NCI-H1694 treated with DMSO at 0.1 percent for 48 hours (cell line): ENCODE data around the gene CDK18.

Experiments
- DNase-seq: peaks from one replicate; lab custom pipeline; 2025; lab: John Stamatoyannopoulos, UW

CDK18 gene

DNA sequence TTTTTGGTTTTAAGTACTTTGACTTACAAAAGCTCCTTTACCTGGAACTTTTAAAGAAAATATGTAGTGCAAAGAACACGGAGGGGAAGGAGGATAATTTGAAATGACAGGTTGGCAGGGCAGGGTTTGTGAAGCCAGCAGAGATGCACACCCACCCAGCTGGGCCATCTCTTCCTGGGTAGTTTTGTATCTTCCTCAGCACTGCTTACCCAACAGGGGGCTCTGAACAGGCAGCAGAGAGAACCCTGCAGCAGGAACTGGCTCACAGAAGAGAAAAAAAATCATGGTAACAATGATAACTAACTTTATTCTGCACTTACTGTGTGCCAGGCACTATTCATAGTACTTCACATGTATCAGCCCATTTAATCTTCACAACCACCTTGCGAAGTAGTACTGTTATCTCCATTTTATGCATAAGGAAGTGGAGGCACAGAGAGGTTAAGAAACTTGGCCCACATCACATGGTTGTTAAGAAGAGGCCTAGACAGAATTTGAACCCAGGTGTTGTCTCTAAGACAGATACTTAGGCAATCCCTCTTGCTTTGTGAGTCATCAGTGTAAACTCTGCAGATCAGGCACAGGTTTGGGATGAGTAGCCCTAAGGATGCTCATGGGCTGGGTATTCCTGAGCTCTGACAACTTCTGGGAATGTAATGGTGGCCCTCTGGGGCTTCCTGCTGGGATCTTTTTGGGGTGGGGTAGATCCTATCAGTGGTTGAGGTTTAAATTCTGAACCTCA is 66.5 kb downstream of the CDK18 start:
- DNase-seq: no peak

DNA sequence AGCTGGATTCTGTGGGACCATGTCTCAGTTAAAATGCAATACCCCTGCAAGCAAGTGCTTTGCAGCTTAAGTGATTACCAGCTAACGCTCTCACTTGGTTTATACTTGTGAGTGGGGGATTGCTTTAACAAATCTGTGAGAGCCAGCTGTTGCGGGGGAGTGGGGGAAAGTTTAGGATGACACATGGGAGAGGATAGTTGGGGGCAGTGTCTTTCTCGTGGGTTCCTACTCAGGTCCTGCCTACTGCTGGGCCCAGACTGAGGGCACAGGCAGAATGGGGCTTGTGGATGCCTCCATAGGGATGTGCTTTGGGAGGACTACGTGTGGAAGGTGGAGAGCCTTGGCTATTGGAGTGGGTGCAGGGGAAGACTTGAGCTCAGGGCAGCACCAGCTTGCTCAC is 67.3 kb downstream of the CDK18 start:
- no peak for DNase-seq

DNA sequence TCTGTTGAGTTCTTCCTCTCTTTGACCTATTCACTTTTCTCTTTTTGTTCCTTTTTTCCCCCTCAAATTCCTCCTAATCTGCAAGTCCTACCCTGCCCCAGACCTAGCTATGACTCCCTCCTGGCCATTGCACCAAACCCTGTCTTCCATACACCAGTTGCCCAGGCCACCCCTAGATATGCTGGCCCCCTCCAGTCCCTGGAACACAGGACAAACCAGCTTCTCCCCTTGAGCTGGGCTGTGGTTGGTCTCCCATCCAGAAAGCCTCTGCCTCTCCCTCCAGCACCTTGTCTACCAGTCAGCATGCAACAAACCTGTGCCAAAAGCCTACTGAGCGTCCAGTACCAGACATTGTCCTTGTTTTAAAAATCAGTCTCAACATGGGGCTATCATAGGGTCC is 68.0 kb downstream of the CDK18 start:
- no peak for DNase-seq

DNA sequence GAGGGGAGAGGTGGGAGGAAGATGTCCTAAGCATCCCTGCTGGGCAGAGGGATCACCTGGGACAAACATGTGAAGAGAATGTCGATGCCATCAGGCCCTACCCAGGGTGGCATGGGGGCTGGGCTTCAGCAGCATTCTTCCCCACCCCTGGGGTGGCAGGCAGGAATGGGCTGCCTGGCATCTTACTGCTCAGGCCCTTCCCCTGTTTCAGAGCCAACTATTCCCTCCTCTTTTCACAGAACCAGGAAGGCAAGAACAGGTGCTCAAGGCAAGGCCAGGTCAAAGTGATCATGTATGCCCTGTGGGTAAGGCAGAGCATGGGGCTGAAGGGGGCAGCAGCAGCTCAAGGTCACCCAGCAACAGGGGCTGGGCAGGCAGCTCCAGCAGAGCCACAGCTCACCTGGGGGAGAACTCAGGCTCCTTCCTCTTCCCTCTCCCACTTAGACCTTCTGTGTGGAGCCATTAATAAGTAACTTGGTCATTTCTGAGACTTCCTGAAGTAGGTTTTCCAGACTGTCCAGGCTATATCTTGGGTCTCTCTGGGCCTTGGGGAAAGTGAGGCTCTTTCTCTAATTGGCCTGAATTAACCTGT is 70.9 kb downstream of the CDK18 start:
- no peak for DNase-seq

DNA sequence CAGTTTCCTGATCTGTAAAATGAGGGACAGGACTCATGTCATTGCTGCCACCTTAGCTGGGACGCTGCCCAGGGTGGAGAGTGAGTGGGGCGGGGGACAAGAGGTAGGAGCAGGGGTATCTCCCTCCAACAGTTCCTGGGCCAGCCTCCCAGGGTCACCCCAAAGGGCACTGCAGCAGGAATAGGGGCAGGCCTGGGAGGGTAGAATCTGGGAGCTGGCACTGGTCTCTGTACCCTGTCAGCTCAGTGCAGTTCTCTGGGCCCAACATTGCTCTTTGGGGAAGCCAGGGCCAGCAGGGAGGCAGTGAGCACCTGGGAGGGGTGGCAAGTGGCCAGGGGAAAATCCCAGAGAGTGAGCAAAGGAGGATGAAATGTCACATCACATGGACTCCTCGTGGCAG is 71.5 kb downstream of the CDK18 start:
- no peak for DNase-seq

DNA sequence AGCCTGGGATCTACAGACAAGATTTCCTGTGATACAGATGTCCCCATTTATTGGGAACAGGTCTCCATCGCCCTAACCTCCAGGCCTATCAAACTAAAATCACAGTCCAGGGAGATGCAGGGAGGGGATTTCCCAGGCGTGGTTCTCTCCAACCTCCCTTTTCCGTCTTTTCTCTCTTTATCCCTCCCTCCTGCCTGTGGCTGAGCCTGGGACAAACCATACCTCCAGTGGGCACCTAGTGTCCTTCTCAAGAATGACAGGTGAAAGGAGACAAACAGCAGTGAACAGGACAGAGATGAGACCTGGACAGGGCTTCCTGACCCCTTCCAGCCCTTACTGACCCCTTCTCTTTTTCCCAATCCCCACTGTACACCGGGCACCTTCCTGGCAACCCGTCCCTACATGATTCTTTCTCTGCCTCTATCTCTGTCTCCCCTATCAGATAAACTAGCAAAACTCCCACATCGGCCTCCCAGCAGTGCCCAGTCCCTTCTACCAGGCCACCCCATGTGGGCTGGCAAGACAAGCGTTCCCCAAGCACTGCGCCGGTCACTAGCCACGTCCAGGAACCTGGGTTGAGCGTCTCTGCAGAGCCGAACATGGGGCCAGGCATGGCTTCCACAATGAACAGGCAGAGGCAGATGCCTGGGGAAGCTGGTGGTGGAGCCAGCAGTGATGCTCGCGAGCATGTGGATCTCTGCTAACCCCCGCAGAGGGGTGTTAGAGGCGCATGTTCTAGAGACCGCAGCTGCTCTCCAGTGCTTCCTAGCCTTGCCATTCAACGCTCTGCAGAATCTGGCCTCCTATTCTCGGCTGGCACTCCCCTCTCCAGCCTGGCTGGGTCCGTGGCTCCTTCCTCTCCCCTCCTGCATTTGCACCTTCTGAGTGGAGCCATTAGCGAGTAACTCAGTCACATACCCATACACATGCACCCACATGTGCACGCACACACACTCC is 72.6 kb downstream of the CDK18 start:
- DNase-seq: no peak

DNA sequence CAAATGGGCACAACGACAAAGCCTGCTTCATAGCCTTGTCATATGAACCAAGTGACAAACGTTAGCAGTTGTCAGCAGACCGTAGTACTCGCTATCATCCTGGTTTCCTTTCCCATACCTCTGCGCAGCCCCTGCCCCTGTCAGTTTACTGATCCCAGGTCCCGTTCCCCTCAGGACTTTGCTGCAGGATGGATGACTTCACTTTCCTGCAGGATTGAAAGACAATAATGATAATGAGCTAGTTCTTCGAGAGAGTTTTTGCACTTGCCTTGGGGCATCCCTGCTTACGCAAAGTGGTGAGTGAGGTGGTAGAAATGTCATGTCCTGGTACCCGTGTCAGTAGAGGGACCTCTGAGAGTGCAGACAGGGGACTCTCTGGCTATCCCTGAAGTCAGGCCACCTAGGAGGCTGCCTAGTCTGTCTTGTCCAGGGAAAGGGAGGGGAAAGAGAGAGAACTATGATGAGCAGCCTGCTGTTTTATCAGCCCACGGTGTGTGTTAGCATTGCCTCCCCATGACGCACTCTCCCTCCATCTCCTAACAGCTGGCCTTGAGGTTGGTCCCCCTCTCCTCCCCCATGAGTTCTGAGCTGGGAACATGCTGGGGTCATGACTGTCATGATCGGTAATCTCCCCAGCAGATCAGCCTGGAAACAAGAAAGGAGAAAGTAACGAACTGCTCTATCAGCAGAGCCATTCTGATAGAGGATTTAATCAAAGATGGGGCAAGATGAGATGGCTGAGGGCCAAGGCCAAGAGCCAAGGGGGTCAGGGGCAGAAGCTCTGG is 73.6 kb downstream of the CDK18 start:
- no peak for DNase-seq

DNA sequence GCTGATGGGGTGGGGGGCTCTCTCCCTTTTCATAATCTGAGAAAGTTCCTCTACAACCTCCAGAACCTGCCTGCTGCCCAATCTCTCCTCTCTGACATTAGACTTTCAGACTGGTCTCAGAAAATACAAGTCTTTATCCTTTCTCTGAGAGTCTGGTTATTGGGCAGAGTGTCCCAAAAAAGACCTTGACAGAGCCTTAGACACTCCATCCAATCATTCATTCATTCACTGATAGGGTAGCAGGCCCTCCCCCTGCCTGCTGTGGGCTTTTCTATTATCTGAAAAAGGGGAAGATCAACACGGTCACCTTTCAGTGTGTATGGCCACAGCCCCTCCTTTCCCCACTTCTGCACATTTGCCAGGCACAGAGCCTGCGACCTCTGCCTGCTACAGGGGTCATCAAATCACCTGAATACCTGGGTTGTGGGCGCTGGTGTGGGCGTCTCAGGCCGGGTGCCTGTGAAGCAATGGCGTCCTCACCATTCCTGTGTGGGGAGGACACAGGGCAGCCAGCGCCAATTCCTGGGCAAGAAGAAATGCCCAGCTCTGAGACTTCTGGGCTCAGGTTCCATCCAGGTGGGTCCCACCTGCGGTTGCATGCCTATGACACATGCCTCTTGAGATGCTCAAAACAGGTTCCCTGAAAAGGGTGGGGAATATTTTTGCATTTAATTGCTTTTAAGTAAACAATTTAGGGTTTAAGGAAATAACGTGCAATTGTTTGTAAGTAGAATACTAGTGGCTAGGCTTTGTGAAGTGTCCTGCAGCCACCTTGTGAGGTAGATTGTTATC is 74.5 kb downstream of the CDK18 start:
- DNase-seq: no peak

DNA sequence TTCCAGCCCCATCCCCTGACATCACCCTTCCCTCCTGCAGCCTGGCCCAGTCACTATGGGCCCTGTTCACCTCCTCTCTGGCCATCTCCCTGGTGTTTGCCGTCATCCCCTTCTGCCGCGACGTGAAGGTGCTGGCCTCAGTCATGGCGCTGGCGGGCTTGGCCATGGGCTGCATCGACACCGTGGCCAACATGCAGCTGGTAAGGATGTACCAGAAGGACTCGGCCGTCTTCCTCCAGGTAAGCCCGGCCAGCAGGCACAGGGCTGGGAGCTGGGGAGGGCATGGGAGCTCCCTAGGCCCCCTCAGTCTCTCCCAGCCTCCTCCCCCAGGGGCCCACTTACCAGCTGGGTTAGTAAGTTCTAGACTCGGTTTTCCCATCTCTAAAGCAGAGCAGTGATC is 75.2 kb downstream of the CDK18 start:
- no peak for DNase-seq

DNA sequence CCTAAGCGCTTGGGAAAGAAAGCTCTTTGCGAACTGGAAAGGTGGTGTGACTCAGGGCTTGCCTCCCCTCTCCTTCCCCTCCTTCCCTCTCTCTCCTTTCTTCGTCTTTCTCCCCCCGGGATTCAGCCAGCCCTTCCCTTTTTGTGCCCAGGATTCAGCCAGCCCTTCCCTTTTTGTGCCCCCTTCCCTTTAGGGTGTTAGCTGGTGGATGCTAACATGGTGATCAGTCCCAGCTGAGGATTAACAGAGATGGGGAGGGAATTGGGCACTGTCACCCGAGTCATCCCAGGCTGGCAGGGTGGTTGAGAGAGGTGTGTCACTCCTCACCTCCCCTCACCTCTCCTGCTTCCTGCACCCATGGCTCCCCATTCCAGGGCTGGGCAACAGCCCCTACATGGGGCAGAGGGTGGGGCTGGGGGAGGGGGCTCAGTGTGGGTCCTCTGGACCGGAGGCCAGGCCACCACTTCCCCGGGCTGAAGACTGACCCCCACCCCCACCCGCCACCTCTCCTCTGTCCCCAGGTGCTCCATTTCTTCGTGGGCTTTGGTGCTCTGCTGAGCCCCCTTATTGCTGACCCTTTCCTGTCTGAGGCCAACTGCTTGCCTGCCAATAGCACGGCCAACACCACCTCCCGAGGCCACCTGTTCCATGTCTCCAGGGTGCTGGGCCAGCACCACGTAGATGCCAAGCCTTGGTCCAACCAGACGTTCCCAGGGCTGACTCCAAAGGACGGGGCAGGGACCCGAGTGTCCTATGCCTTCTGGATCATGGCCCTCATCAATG is 75.9 kb downstream of the CDK18 start:
- no peak for DNase-seq

DNA sequence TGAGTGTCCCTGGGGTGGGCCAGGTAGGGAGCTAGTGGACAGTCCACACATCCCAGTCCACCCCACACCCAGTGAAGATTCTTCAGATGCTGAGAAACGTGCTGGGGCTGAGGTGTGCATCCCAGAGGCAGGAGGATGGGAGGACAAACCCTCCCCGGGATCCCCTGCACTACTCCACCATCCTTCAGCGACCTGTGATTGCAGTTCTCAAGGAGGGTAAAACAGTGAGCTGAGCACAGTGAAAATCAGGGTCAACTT is 76.4 kb downstream of the CDK18 start:
- DNase-seq: no peak

DNA sequence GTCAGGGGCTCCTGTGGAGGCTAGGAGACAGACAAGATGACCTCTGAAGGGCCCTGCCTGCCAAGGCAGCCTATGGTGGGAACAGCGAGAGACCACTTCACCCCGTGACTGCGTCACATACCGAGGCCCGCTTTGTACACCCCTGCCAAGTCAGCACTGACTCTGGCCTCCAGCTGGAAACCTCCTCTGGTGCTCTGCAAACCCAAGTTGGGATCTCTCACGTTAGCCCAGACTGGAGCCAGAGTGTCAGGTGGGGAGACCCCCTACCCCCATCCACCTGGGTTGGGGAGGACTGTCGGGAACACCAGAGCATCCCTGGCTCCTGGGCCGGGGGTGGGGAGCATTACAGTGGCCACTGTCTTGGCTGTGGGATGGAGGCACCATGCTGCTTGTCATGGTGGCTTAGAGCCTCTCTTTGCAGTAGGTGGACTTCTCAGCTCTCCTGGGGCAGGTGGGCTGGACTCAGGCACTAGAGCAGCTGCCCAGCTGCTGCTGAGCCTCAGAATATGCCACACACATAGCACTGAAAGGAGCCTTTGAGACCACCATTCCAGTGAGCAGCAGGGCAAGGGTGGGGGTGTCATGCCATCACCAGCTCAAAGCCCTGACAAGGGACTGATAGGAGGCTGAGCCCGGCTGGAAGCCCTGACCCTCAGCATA is 77.0 kb downstream of the CDK18 start:
- no peak for DNase-seq

DNA sequence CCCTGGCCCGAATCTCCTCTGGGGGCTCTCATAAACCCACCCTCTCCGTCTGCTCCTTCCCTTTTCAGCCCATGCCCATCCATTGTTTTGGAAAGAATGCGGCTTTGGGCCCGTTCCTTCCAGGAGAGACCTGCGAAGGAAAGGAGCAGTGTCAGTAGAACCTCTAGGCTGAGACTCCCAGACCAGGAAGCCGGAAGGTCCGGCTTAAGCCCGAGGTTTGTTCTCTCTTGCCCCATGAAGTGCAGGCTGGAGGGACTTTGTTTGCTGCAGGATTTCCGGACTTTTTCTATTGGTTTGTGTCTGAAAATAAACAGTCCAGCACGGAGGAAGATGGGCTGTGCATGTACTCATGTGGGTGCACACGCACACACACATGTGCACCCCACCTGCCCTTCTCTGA is 77.6 kb downstream of the CDK18 start:
- DNase-seq: no peak
